ENCODE results near the gene CXCL16.

DNA sequence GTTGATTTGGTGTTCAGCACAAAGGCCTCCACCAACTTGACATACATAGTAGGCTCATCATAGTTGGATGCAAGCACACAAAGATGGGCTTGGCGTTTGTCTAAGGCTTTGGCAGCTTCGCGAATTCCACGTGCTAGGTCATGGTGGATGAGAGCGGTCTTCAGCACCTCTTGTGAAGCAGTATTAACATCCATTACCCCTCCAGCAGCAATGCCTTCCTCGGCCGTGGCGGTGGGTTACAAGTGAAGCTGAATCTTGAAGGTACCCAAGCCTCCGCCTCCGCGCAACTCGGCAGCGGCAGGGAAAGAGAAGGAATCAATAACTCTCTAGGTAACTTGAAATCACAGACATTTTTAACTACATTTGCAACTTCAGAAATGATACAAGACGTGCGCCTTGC is 34.7 kb downstream of the CXCL16 start:
- TF ChIP-seq, protein P1, sequence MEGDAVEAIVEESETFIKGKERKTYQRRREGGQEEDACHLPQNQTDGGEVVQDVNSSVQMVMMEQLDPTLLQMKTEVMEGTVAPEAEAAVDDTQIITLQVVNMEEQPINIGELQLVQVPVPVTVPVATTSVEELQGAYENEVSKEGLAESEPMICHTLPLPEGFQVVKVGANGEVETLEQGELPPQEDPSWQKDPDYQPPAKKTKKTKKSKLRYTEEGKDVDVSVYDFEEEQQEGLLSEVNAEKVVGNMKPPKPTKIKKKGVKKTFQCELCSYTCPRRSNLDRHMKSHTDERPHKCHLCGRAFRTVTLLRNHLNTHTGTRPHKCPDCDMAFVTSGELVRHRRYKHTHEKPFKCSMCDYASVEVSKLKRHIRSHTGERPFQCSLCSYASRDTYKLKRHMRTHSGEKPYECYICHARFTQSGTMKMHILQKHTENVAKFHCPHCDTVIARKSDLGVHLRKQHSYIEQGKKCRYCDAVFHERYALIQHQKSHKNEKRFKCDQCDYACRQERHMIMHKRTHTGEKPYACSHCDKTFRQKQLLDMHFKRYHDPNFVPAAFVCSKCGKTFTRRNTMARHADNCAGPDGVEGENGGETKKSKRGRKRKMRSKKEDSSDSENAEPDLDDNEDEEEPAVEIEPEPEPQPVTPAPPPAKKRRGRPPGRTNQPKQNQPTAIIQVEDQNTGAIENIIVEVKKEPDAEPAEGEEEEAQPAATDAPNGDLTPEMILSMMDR (conservative IDR thresholded peaks at IDR 0.05; ENCODE audit: low read depth, low read length) = no peak
- no peak for TF ChIP-seq EZH2 (IDR thresholded peaks at IDR 0.05; ENCODE audit: borderline replicate concordance, low read depth, low read length, poor library complexity, severe bottlenecking)

Measured in A673 (cell line).